OCI-LY7 (cell line): ENCODE results near the gene MPHOSPH8. TPM values are rescaled to one million over a fixed set of nuclear protein-coding genes. Genes with fewer than 3 reads are reported as not detected.
"Not testable (repeated sequence)": the region's sequence is repeated elsewhere in the genome, so short reads cannot be mapped to it uniquely, and the experiment has no call there.

Experiments used
- BruUV-seq: library from RNA; stranded (reverse); fragments of 400-500 nt; replicated peaks from 2 replicates; lab custom pipeline; 2021; lab: Mats Ljungman, UMichigan
- CTCF ChIA-PET: fragments of 300-600 bp; sonication (Branson Sonifier 250); formaldehyde crosslinking; loops from one replicate; lab custom pipeline; 2022; ENCODE audit warnings: antibody characterized with exemption; ENCODE audit not compliant: unreplicated experiment; lab: Charles Lee
- POLR2A ChIA-PET: fragments of 300-600 bp; sonication (Branson Sonifier 250); formaldehyde crosslinking; loops from one replicate; lab custom pipeline; 2022; ENCODE audit warnings: antibody characterized with exemption; lab: Charles Lee
- DNase-seq: peaks from one replicate; pipeline ENCODE4 v3.0.0-alpha.2; 2015; ENCODE audit warnings: low spot score
- H2AFZ ChIP-seq: fragments of 200-600 bp; sonication (generic), shearing (Covaris generic); 2 replicates; pipeline ENCODE4 v1.6.1; 2014; ENCODE audit warnings: mild to moderate bottlenecking, antibody characterized with exemption, low read length, moderate library complexity
- H3K27ac ChIP-seq: fragments of 200-600 bp; sonication (generic); 2 replicates; pipeline ENCODE4 v1.5.1; 2014; ENCODE audit warnings: mixed run types, low read depth, mild to moderate bottlenecking, moderate library complexity, low read length, inconsistent platforms; ENCODE audit not compliant: poor library complexity, severe bottlenecking
- H3K36me3 ChIP-seq: fragments of 200-600 bp; sonication (generic); 2 replicates; pipeline ENCODE4 v1.6.1; 2014; ENCODE audit warnings: mild to moderate bottlenecking, antibody characterized with exemption, low read length, moderate library complexity, mixed read lengths; ENCODE audit not compliant: insufficient read depth
- H3K4me1 ChIP-seq: fragments of 200-600 bp; sonication (generic); 2 replicates; pipeline ENCODE4 v1.5.1; 2014; ENCODE audit warnings: mild to moderate bottlenecking, low read length; ENCODE audit not compliant: insufficient read depth, poor library complexity, severe bottlenecking
- H3K4me2 ChIP-seq: fragments of 200-600 bp; sonication (generic); 2 replicates; pipeline ENCODE4 v1.6.1; 2014; ENCODE audit warnings: mild to moderate bottlenecking, low read length
- H3K4me3 ChIP-seq: fragments of 200-600 bp; sonication (generic); 2 replicates; pipeline ENCODE4 v1.5.1; 2014; ENCODE audit warnings: mild to moderate bottlenecking, low read depth, low read length; ENCODE audit not compliant: poor library complexity, severe bottlenecking
- H3K79me2 ChIP-seq: fragments of 200-600 bp; sonication (generic); 2 replicates; pipeline ENCODE4 v1.6.1; 2016; ENCODE audit warnings: low read depth, mild to moderate bottlenecking, low read length, moderate library complexity, mixed read lengths; ENCODE audit not compliant: insufficient read depth
- H3K9me2 ChIP-seq: fragments of 200-600 bp; sonication (generic); 2 replicates; pipeline ENCODE4 v1.6.1; 2016; ENCODE audit warnings: mild to moderate bottlenecking, low read length, mixed read lengths; ENCODE audit not compliant: insufficient read depth
- H3K9me3 ChIP-seq: fragments of 200-600 bp; sonication (generic); 2 replicates; pipeline ENCODE4 v1.6.1; 2014; ENCODE audit warnings: mild to moderate bottlenecking, mixed run types, low read length, mixed read lengths
- H4K20me1 ChIP-seq: fragments of 200-600 bp; sonication (generic); 2 replicates; pipeline ENCODE4 v1.6.1; 2014; ENCODE audit warnings: mild to moderate bottlenecking, antibody characterized with exemption, low read length, moderate library complexity, mixed read lengths; ENCODE audit not compliant: insufficient read depth
- EZH2phosphoT487 ChIP-seq: fragments of 200-600 bp; sonication (generic); IDR thresholded peaks from 2 replicates; pipeline ENCODE4 v1.6.1; 2018; ENCODE audit warnings: low read depth, borderline replicate concordance, mild to moderate bottlenecking, mixed run types, antibody characterized with exemption, low read length, moderate library complexity, mixed read lengths
- intact Hi-C: fragments of 100-400 bp; cut with micrococcal nuclease; formaldehyde crosslinking; loops from one replicate; pipeline ENCODE4 v1.10.0; 2022; ENCODE audit not compliant: unreplicated experiment
- total RNA-seq, 2 experiments: library from RNA; depleted of rRNA in 1 of 2; stranded (reverse); fragments of >200 nt in 1 of 2; shearing (Covaris generic) in 1 of 2; gene quantifications; 2 replicates each; pipeline ENCODE4 v1.2.3, GENCODE V29; 2014 to 2022
- TF ChIP-seq, protein P1 (sequence below): fragments of 200-600 bp; sonication (generic); conservative IDR thresholded peaks from 2 replicates; pipeline ENCODE4 v1.5.1; 2014; ENCODE audit warnings: mild to moderate bottlenecking, antibody characterized with exemption, low read length, moderate library complexity, mixed read lengths

The MPHOSPH8 gene
- total RNA-seq, 2 experiments from 2014 or later = 12.8 to 31.1 TPM

DNA sequence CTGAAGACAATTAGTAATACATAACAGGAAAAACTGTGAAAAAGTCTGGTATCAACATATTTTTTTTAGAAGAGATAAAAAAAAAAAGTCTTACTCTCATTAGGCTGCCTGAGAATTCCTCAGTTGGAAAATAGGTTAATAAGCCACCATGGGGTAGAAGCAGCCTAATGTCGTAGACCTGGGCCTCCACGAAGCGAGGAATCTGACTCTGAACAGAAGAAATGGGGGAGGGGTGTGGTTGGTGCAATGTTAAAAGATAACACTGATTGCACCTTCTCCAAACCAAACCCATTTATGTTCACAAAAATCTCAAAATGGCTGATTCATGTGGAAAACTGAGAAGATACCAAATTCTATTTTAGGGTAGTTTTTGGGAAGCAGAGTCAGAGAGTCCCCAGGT, 62.4 kb downstream of the MPHOSPH8 start:
- intact Hi-C loops = no loop called here
- BruUV-seq = no TSS peak

DNA sequence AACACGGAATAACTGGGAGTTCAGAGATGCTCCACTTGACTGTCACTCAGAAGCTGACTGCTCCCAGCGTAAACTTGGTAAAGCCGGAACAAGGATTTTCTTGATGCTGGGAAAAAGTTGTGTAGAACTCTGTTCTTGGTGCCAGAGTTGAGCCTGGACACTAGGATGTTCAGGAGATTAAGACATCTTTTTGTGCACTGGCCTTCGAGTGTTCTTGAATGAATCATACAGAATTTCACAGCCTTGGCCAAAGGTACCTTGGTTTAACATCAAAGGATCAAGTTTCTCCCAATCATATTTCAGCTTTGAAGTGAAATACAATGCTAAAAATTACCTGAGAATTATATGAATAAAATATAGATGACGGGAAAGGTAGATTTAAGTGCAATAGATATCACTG, 67.5 kb downstream of the MPHOSPH8 start:
- POLR2A ChIA-PET, H3K9me2 ChIP-seq, BruUV-seq, H3K4me2 ChIP-seq, H3K27ac ChIP-seq, H2AFZ ChIP-seq, H3K4me3 ChIP-seq, H3K9me3 ChIP-seq, H3K79me2 ChIP-seq, H4K20me1 ChIP-seq, CTCF ChIA-PET, H3K4me1 ChIP-seq, intact Hi-C loops, DNase-seq: not testable (repeated sequence)
- peaks cover 30% of the 10 kb centered on the region; the same call in 1 of the 2 replicates for H3K36me3 ChIP-seq

More for the DNA sequence above, 62.4 kb downstream of the MPHOSPH8 start:
- H3K4me2 ChIP-seq = no peak overlapping the region
- peaks cover 37% of the 10 kb centered on the region; the same call in 1 of the 2 replicates for H3K36me3 ChIP-seq
- POLR2A ChIA-PET = no interaction called here
- H3K9me2 ChIP-seq = no peaks in the 10 kb centered on the region
- H4K20me1 ChIP-seq = no peaks in the 10 kb centered on the region
- CTCF ChIA-PET = no interaction called here
- H3K4me3 ChIP-seq = no peak overlapping the region
- DNase-seq = no peak
- H2AFZ ChIP-seq = no peak overlapping the region
- no peaks in the 10 kb centered on the region for H3K4me1 ChIP-seq
- TF ChIP-seq, protein P1, sequence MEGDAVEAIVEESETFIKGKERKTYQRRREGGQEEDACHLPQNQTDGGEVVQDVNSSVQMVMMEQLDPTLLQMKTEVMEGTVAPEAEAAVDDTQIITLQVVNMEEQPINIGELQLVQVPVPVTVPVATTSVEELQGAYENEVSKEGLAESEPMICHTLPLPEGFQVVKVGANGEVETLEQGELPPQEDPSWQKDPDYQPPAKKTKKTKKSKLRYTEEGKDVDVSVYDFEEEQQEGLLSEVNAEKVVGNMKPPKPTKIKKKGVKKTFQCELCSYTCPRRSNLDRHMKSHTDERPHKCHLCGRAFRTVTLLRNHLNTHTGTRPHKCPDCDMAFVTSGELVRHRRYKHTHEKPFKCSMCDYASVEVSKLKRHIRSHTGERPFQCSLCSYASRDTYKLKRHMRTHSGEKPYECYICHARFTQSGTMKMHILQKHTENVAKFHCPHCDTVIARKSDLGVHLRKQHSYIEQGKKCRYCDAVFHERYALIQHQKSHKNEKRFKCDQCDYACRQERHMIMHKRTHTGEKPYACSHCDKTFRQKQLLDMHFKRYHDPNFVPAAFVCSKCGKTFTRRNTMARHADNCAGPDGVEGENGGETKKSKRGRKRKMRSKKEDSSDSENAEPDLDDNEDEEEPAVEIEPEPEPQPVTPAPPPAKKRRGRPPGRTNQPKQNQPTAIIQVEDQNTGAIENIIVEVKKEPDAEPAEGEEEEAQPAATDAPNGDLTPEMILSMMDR = no peak
- TF ChIP-seq EZH2phosphoT487 = no peak
- 0 out of 2 replicates have a peak, but pooled peaks cover 5% of the 10 kb centered on the region for H3K79me2 ChIP-seq
- no peaks in the 10 kb centered on the region for H3K9me3 ChIP-seq
- H3K27ac ChIP-seq = no peak overlapping the region

DNA sequence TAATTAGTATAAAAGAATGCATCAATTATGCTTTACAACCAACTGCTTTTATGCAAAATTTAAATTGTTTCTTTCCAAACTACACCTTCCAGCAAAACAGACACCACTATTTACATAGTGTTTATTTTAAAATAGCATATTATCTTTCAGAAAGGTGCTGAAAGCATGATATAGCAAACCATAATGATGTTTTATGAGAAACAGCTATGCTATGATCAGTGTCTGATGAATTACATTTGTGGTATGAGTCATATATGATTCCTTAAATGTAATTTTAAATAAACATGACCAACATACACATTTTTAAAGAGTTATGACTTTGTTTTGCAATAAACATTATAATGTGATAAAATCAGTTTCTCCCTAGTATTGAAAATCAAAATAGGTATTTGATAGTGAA, 68.2 kb downstream of the MPHOSPH8 start:
- H4K20me1 ChIP-seq, CTCF ChIA-PET, BruUV-seq, H2AFZ ChIP-seq, intact Hi-C loops, H3K4me2 ChIP-seq, H3K79me2 ChIP-seq, H3K4me1 ChIP-seq, DNase-seq, H3K9me3 ChIP-seq, H3K9me2 ChIP-seq, POLR2A ChIA-PET, H3K27ac ChIP-seq, H3K4me3 ChIP-seq: not testable (repeated sequence)
- peaks cover 35% of the 10 kb centered on the region; the same call in 1 of the 2 replicates for H3K36me3 ChIP-seq

DNA sequence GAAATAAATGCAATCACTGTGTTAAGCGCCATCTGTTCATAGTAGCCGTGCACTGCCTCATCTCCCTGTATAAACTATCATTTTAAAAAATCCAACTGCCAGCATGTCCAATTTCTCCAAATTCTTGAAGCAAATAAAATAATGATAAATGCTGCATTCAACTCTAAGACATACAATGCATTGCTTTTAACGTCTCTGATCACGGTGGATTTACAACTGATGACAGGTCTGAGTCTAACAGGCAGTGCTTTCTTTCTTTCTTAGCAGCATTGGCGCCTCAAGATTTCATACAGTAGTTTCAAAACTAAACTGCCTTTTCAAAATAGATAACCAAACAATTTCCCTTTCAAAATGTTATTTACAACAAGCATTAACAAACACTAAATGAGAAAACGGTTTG, 70.8 kb downstream of the MPHOSPH8 start:
- DNase-seq, H3K9me2 ChIP-seq, BruUV-seq, H2AFZ ChIP-seq, H3K27ac ChIP-seq, H3K4me3 ChIP-seq, H3K4me1 ChIP-seq, H4K20me1 ChIP-seq, H3K4me2 ChIP-seq, H3K9me3 ChIP-seq, POLR2A ChIA-PET, intact Hi-C loops, H3K79me2 ChIP-seq, CTCF ChIA-PET: not testable (repeated sequence)
- peaks cover 35% of the 10 kb centered on the region; the same call in 1 of the 2 replicates for H3K36me3 ChIP-seq

DNA sequence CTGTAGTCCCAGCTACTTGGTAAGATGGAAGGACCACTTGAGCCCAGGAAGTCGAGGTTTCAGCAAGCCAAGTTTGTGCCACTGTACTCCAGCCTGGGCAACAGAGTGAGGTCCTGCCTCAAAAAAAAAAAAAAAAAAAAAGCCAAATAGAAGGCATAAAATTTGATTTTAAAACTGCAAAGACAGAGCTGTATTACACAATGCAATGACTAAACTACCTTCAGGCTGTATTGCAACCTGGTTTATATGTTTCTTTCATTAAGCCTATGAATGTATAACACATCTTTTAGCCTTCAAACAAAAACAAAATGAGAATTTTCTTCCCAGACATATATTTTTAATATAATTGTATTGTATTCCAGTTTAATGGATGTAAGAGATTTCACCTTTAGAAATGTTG, 75.6 kb downstream of the MPHOSPH8 start:
- POLR2A ChIA-PET = interaction anchor here (0.7 to 0.8 kb wide), 3 partner anchors 9 to 519 kb away, joined by 3 to 4 read pairs (median 4); no protein-coding TSS in a partner anchor

DNA sequence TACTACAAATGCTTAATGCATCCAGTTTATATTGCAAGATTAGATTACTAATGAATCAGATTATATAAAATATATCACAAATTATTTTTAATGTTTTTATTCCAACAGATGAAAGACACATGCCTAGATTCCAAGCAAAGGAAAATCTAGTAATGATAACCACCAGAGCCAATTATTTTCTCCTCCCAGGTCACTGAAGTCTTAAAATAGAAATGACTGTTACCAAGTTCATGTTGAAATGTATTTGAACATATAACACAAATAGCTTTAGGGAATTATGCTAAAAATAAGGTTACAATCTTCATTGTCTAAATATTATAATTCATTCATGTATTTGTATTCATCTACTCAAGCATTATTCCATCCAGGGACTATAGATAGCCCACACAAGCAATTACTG, 76.3 kb downstream of the MPHOSPH8 start:
- intact Hi-C loops, H3K4me2 ChIP-seq, BruUV-seq: not testable (repeated sequence)

More for the DNA sequence above, 75.6 kb downstream of the MPHOSPH8 start:
- intact Hi-C loops, H4K20me1 ChIP-seq, DNase-seq, H3K9me3 ChIP-seq, H3K4me3 ChIP-seq, H3K4me1 ChIP-seq, H3K27ac ChIP-seq, BruUV-seq, H3K79me2 ChIP-seq, H3K9me2 ChIP-seq, CTCF ChIA-PET, H2AFZ ChIP-seq, H3K4me2 ChIP-seq: not testable (repeated sequence)
- peaks cover 34% of the 10 kb centered on the region; the same call in 1 of the 2 replicates for H3K36me3 ChIP-seq

More for the DNA sequence above, 76.3 kb downstream of the MPHOSPH8 start:
- H3K4me3 ChIP-seq, DNase-seq, H3K9me2 ChIP-seq, H4K20me1 ChIP-seq, H3K79me2 ChIP-seq, H2AFZ ChIP-seq, CTCF ChIA-PET, H3K9me3 ChIP-seq, H3K4me1 ChIP-seq, H3K27ac ChIP-seq: not testable (repeated sequence)
- peaks cover 37% of the 10 kb centered on the region; the same call in 1 of the 2 replicates for H3K36me3 ChIP-seq
- POLR2A ChIA-PET = interaction anchor here (1.2 kb wide), 1 partner anchor 12 kb away, joined by 4 read pairs; no protein-coding TSS in a partner anchor
